ENCODE results near the gene HSPB3.
"Not testable (repeated sequence)": the region's sequence is repeated elsewhere in the genome, so short reads cannot be mapped to it uniquely, and the experiment has no call there.

DNA sequence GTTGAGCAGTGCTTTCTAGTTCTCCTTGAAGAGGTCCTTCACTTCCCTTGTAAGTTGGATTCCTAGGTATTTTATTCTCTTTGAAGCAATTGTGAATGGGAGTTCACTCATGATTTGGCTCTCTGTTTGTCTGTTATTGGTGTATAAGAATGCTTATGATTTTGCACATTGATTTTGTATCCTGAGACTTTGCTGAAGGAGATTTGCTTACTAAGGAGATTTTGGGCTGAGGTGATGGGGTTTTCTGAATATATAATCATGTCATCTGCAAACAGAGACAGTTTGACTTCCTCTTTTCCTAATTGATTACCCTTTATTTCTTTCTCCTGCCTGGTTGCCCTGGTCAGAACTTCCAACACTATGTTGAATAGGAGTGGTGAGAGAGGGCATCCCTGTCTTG, 30.2 kb downstream of the HSPB3 start:
- TF ChIP-seq, protein P1, sequence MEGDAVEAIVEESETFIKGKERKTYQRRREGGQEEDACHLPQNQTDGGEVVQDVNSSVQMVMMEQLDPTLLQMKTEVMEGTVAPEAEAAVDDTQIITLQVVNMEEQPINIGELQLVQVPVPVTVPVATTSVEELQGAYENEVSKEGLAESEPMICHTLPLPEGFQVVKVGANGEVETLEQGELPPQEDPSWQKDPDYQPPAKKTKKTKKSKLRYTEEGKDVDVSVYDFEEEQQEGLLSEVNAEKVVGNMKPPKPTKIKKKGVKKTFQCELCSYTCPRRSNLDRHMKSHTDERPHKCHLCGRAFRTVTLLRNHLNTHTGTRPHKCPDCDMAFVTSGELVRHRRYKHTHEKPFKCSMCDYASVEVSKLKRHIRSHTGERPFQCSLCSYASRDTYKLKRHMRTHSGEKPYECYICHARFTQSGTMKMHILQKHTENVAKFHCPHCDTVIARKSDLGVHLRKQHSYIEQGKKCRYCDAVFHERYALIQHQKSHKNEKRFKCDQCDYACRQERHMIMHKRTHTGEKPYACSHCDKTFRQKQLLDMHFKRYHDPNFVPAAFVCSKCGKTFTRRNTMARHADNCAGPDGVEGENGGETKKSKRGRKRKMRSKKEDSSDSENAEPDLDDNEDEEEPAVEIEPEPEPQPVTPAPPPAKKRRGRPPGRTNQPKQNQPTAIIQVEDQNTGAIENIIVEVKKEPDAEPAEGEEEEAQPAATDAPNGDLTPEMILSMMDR (IDR thresholded peaks at IDR 0.05), result not testable (repeated sequence)
- not testable (repeated sequence) for TF ChIP-seq POLR2AphosphoS5 (IDR thresholded peaks at IDR 0.05)

All from prostate gland (tissue), 2 donors.